Esophagus squamous epithelium (tissue), 4 donors: ENCODE measurements around the gene MESP1.

ENCODE experiments used
- POLR2A ChIP-seq, 4 donors: fragments of 450-650 bp; IDR thresholded peaks; one replicate each; pipeline ENCODE4 v1.6.1; 2017; ENCODE audit warnings: antibody characterized with exemption in 4 of 4, mild to moderate bottlenecking in 4 of 4, moderate library complexity in 3 of 4
- TF ChIP-seq, protein P1 (sequence below), 6 experiments: fragments of 450-650 bp in 4 of 6; fragments of 200-600 bp in 2 of 6; sonication (generic) in 2 of 6; IDR thresholded peaks; one replicate each; pipeline ENCODE4 v1.5.1; 2016 to 2019; ENCODE audit warnings: antibody characterized with exemption in 6 of 6, mild to moderate bottlenecking in 4 of 6, moderate library complexity in 4 of 6

DNA sequence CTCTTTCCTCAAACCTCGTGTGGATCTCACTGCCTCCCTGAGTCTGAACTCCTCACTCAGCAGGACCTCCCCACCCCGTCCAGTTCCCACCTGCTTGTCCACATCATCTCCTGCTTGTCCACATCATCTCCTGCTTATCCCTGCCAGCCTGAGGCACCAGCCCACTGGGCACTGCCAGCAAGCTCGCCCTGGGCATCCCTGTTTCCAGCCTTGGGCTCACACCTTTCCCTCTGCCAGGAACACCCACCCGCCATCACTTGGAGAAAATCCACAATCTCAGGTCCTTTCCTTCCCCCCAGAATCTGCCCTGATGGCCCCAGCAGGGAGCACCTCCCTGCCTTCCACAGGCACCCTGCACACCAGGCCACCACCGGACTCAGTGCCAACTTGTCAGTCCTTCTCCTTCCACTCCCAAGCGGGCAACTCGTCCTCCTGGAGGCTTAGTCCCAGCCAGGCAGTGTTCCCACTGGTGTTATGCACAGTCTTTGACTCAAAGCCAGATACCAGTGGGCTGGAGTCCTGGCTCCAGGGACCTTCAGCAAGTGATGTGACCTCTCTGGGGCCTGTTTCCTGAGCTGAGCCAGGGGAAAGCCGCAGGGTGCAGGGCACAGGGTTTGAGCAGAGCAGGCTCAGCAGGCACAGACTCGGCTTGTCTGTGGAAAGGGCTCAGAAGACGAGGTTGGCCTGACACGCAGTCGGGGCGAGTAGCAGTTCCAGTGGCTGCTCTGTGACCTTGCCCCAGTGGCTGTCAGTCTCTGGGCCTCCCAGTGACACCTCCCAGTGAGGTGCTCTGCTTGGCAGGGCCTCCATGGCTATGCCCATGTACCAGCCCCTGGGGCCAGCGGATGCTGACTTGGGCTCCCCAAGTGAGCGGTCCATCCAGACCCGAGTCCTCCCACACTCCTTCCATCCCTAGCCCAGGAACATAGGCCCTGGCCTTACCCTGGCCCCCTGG, 15.6 kb upstream of the MESP1 start:
- TF ChIP-seq, protein P1, sequence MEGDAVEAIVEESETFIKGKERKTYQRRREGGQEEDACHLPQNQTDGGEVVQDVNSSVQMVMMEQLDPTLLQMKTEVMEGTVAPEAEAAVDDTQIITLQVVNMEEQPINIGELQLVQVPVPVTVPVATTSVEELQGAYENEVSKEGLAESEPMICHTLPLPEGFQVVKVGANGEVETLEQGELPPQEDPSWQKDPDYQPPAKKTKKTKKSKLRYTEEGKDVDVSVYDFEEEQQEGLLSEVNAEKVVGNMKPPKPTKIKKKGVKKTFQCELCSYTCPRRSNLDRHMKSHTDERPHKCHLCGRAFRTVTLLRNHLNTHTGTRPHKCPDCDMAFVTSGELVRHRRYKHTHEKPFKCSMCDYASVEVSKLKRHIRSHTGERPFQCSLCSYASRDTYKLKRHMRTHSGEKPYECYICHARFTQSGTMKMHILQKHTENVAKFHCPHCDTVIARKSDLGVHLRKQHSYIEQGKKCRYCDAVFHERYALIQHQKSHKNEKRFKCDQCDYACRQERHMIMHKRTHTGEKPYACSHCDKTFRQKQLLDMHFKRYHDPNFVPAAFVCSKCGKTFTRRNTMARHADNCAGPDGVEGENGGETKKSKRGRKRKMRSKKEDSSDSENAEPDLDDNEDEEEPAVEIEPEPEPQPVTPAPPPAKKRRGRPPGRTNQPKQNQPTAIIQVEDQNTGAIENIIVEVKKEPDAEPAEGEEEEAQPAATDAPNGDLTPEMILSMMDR (IDR thresholded peaks at IDR 0.05) = no peak
- no peak for TF ChIP-seq POLR2A (IDR thresholded peaks at IDR 0.05)
